ENCODE data around the gene RCE1. TPM values are rescaled to one million over a fixed set of nuclear protein-coding genes. Genes with fewer than 3 reads are reported as not detected.

RCE1 gene
- total RNA-seq, 1 experiment from 2014 or later, result 52.5 TPM

DNA sequence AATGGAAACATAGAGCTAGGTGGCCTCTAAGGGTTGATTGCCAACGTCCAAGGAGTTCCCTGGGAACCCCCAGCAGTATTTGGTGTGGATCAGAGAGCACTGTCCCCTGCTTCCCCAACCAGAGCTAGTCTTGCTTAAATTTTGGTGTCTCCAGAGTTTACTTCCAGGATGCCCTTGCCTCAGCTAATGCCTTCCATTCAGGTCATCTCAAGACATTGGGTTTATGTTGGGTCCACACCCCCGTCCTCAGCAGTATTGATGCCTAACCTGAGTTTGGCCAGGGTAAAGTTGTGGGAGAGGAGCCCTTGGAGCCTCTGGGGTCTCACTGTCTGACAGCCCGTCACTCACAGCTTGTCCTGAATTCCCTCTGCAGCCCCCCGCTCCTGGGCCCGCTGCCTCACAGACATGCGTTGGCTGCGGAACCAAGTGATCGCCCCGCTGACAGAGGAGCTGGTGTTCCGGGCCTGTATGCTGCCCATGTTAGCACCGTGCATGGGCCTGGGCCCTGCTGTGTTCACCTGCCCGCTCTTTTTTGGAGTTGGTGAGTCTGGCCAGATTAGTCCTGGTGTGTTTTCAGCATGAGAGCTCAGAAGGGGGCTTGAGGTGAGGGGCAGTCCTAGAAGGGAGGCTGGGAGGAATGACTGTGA, 1.4 kb downstream of the RCE1 start:
- Histone ChIP-seq H3K4me2 (ENCODE audit: insufficient read depth, insufficient read length, low read length) (peak overlapping the region; percentile 56), H3T11ph (ENCODE audit: low read length) (no peak overlapping the region), H3K9me3 (ENCODE audit: control insufficient read depth, low read depth, low read length) (no peaks in the 10 kb centered on the region), H3K18ac (ENCODE audit: insufficient read length, low read depth, low read length) (no peak overlapping the region), H4K91ac (ENCODE audit: insufficient read length, low read depth, low read length) (no peak overlapping the region), H2BK12ac (ENCODE audit: insufficient read length, low read depth, low read length) (no peak overlapping the region), H4K8ac (replicated peaks; ENCODE audit: insufficient read length, low read depth, low read length) (no peak overlapping the region), H2AFZ (ENCODE audit: low read length) (no peak overlapping the region), H2BK15ac (ENCODE audit: low read depth, low read length) (no peak overlapping the region), H2BK5ac (ENCODE audit: insufficient read length, low read length) (no peak overlapping the region), H4K5ac (ENCODE audit: insufficient read length, low read depth, low read length) (no peak overlapping the region), H3K27ac (ENCODE audit: insufficient read length, low read depth, low read length) (no peak overlapping the region), H3K4me1 (ENCODE audit: insufficient read depth, low read length) (no peaks in the 10 kb centered on the region), H3K23me2 (ENCODE audit: insufficient read length, low read depth, low read length, poor library complexity, severe bottlenecking) (peaks cover 5% of the 10 kb centered on the region), H3K4ac (ENCODE audit: low read depth, low read length) (no peak overlapping the region), H4K20me1 (ENCODE audit: control insufficient read depth, insufficient read depth, insufficient read length) (no peaks in the 10 kb centered on the region), H3K79me1 (ENCODE audit: insufficient read depth, low read depth, low read length, poor library complexity, severe bottlenecking) (peaks cover 7% of the 10 kb centered on the region), H2BK120ac (ENCODE audit: low read depth, low read length, poor library complexity, severe bottlenecking) (no peak overlapping the region), H3K27me3 (ENCODE audit: insufficient read depth, low read length) (no peaks in the 10 kb centered on the region), H2BK20ac (ENCODE audit: low read depth, low read length, poor library complexity, severe bottlenecking) (no peak overlapping the region), H3K56ac (ENCODE audit: insufficient read length, low read depth, low read length) (no peak overlapping the region), H3K79me2 (ENCODE audit: insufficient read depth, low read length) (peaks cover 10% of the 10 kb centered on the region; the same call in 1 of the 2 replicates), H3K9ac (ENCODE audit: extremely low read depth, insufficient read length, low read length) (peak overlapping the region; percentile 86), H2AK5ac (ENCODE audit: insufficient read length, low read length) (no peak overlapping the region), H3K14ac (ENCODE audit: insufficient read depth, low read length) (no peak overlapping the region), H3K23ac (ENCODE audit: insufficient read length, low read depth, low read length) (no peak overlapping the region)
- TF ChIP-seq, protein P1, sequence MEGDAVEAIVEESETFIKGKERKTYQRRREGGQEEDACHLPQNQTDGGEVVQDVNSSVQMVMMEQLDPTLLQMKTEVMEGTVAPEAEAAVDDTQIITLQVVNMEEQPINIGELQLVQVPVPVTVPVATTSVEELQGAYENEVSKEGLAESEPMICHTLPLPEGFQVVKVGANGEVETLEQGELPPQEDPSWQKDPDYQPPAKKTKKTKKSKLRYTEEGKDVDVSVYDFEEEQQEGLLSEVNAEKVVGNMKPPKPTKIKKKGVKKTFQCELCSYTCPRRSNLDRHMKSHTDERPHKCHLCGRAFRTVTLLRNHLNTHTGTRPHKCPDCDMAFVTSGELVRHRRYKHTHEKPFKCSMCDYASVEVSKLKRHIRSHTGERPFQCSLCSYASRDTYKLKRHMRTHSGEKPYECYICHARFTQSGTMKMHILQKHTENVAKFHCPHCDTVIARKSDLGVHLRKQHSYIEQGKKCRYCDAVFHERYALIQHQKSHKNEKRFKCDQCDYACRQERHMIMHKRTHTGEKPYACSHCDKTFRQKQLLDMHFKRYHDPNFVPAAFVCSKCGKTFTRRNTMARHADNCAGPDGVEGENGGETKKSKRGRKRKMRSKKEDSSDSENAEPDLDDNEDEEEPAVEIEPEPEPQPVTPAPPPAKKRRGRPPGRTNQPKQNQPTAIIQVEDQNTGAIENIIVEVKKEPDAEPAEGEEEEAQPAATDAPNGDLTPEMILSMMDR (conservative IDR thresholded peaks at IDR 0.05), result no peak
- H3K9me3 Mint-ChIP-seq, result no peaks in the 10 kb centered on the region
- H3K4me3 Mint-ChIP-seq, result peak overlapping the region; percentile 90 to 91
- peaks cover 13 to 55% (median 37%) of the 10 kb centered on the region in 3 experiments for H3K36me3 Mint-ChIP-seq (ENCODE audit: insufficient read depth in 1 of 3, low read depth in 3 of 3)
- DNase-seq, result no peak
- WGBS (ENCODE audit: extremely low coverage, insufficient read length, low lambda C conversion rate), result no CpG with 5 or more reads among the region's 12 CpGs
- H3K4me1 Mint-ChIP-seq, result peaks cover 14 to 16% of the 10 kb centered on the region in 2 experiments
- H3K27me3 Mint-ChIP-seq (ENCODE audit: low read depth), result peaks cover 2% of the 10 kb centered on the region; the same call in 1 of the 2 replicates
- H3K27ac Mint-ChIP-seq, result no peak overlapping the region
